GM19395 (cell line): ENCODE measurements around the gene CERS6.

Experiments used
- ATAC-seq: cut with Tn5 transposase; IDR thresholded peaks from one replicate; pipeline ENCODE4 v1.9.1; 2021; ENCODE audit warnings: mild to moderate bottlenecking, moderate library complexity; ENCODE audit not compliant: unreplicated experiment

Gene CERS6

DNA sequence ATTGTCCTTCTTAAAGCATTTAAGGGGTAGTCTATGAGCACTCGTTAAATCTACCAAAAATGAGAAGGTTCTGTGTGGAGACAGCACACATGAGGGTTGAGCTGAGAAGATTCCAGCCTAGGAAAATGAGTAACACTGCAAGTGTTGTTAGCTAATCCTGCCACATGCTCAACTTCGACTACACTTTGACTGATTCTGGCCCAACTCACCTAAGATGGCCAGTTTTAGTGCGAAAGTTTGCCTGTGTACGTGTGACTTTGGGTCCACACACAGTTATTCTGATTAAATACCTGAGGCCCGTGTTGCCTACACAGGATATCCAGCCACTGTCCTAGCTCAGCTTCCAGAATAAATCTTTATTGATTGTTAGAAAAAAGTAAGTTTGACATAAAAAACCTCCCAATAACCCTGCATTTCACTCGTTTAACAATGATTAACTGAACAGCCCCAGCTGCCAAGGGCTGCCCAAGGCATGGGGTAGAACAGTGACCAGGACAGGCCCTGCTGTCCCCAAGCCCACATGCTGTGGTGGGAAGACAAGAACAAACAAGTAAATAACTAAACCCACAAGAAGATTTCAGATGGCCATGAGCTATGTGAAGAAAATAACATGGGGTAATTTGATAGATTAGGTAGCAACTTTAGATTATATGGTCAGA lies 14.7 kb upstream of the CERS6 start:
- ATAC-seq: no peak

- no peak for ATAC-seq
Measured at GRCh38 chr2:168443818-168444217, 12.3 kb upstream of the CERS6 start.

- ATAC-seq: no peak
Measured at GRCh38 chr2:168445960-168446359, 10.1 kb upstream of the CERS6 start.

GRCh38 chr2:168448980-168449379 lies 7.1 kb upstream of the CERS6 start:
- ATAC-seq: no peak

DNA sequence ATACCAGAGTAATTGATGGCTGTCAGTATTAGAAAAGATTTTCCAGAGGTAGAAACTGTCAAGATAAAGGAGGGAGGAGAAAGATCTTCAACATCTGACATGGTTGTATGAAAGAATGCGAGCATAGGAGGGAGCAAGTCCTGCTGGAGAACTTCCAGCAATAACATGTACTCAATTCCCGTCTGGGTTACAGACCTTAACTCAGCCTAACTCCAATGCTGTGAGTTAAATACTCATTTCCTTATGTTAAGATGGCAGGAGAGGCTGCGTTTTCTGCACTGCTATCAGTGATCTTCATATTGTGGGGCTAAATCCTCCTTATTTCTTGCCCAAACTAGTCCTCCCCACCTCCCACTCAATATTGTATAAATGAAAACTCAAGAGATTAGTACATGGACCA lies 6.7 kb upstream of the CERS6 start:
- no peak for ATAC-seq

- no peak for ATAC-seq
Measured at GRCh38 chr2:168450171-168450570, 5.9 kb upstream of the CERS6 start.

- no peak for ATAC-seq
Measured at GRCh38 chr2:168450732-168451131, 5.3 kb upstream of the CERS6 start.

DNA sequence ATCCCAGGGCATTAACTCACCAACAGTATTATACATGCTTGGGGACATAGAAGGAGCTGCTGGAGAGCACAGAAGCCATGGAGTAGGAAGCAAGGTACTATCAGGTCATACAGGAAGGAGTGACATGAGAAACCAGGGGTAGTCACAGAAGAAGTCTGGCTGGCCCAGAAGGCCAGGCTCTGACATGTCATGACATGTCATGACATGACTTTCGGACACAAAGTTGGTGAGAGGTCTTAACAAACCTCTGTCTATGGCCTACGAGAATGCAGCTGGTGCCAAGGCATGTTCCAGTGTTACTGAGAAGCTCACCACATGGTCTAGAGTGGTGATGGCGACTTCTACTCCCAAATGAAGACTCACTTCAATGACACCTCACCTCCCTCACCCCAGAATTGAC lies 3.3 kb upstream of the CERS6 start:
- no peak for ATAC-seq

- no peak for ATAC-seq
Measured at GRCh38 chr2:168453404-168453803, 2.7 kb upstream of the CERS6 start.

GRCh38 chr2:168454737-168455644 lies 1.1 kb upstream of the CERS6 start:
- no peak for ATAC-seq

DNA sequence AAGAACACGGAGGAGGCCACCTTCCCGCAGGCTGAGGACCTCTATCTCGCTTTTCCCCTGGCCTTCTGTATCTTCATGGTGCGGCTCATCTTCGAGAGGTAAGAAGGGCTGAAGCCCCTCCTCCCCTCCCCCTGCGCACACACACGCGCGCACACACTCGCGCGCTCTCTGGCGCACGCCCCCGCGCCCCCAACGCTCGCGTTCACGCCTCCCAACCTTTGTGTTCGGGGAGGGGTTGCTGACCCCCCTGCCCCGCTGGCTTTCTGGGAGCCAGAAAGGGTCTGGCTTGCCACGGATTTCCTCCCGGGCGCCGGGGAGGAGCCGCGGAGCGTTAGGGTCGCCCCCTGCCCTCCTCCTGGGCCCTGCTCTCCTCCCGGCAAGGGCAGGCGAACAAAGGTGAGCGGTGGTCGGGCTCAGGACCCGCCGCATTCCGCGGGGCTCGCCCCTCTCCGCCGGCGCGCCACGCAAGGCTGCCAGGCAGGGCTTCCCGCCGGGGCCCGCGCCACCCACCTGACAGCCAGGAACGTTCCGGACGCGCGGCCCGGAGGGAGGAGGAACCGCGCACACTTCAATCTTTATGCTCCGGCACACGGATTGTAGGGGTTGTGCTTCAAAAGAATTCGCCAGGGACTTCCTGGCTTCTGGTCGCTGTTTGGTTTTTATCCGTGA lies 583 bp downstream of the CERS6 start:
- peak; percentile 45 for ATAC-seq

DNA sequence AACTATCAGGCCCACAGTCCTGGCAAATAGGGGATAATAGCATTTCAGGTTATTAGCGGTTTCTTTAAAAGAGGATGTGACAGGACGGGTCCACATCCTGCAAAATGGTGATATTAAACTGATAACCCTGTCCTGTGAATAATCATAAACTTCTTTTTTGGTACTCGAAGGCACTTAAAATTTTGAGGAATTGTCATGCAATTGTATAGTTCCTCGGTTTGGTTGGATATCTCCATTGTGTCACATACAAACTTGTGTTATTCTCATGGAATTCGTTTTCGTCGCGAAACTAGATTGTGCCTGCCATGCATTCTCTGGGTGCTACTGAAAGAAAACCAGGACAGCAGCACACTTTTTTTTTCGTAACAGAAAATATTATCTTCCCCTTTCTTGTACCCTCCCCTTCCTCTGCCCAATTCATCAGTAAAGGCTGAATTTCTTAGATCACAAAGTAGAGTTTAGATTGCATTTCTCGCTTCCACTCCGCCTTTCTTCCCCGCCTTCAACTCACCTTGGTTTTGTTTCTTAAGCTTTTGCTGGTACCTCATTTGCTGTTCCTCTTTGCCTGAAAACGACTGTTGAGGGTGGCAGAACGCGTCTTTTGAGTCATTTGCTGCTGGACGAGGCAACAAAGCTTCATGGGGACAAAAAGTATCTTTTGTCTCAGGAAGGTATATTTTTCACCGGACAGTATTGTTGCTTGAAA lies 1.3 kb downstream of the CERS6 start:
- peak; percentile 5 for ATAC-seq

DNA sequence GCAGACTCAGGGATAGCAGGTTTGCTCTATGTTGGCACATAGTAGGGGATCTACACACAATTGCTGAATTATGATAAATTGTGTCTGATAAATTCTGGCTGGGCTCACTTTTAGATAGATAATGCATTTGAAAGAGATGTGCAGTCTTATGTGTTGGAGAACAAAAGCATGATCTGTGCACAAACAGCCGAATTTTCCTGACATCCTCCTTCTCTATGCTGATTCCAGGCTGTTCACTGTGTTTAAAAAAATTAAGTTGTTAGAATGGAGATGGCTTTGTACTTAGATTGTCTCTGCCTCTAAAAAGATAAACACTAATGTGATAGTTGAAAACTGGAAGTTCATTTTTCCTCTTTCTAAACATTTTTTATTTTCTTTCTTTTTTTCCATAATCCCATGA lies 2.1 kb downstream of the CERS6 start:
- ATAC-seq: no peak

DNA sequence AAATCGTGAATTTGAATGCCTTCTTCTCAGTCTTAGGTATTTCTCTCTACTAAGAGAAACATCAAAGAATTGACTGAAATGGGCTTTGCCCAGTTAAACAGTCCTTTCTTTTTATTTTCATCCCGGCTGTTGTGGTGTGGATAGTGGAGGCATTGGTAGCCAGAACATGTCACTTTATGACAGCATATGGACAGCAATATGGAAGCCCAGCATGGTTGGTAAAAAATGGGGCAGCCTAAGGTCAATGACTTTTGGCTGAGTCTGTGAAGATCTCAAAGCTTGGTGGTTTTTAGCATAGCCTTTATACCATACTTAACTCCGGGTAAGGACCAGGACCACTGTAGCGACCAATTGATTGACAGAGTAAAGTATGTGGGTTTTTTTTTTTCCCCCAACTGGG lies 3.2 kb downstream of the CERS6 start:
- no peak for ATAC-seq

DNA sequence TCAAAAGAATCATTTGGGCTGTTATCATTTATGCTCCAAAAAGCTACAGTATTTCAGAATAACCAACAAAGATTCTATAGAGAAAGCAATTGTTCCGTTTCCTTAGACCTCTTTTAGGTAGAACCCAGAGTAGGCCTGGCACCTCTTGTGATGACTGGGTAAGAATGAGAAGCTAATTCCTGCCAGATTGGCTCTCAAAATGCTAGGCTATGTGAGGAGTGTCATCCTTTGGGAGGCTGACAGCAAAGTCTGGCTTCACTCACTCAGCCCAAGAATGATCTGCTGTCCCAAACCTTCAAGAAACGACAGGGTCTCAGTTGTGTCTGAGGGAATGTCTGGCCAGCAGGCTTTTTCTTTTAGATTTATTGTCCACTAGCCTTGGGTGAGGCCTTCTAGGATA lies 4.5 kb downstream of the CERS6 start:
- ATAC-seq: no peak

DNA sequence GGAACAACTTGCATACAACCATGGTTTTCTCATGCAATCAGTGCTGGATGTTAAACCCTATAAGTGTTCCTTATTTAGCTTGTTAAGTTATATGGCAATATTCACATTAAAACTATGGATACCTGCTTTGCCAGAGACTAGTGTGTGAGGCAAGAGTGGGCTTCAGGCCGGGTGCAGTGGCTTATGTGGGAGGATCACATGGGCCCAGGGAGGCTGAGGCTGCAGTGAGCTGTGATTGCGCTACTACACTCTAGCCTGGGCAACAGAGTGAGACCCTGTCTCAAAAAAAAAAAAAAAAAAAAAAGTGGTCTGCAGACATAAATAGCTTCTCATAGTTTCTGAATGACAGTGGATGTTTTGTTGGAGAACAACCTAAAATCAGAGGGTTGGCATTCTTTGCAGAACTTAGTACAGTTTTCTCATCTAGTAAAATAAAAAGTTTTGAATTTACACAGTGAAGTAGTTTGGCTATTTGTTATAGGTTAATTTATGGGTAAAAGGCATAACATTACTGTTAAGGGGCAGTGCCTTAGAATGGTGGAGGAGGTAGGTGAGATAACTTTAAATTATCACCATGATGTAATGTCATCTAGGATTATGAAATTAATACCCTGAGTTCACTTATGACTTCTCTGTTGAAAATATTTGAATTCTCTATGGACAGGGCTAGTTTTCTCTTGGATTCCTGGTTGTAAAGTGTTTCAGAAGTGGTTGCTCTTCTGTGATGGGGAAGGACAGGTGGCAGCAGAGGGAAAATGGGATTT lies 5.3 kb downstream of the CERS6 start:
- no peak for ATAC-seq

DNA sequence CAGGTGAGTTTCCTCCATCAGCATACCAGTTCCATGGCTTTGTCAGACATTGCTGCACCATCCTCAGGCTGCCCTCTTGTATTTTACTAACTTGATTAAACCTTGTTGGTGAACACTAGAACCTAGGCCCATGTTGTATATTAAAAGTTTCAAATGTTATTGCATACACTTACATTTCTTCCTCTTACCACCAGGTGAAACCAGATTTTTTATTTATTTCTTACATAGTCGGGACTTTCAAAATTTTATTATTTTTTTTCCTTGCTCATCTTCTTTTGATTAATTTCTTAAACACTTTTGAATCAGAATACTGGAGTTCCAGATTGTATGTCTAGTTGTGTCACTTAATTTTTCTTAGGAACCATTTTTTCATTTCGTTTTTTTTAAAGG lies 5.9 kb downstream of the CERS6 start:
- no peak for ATAC-seq

DNA sequence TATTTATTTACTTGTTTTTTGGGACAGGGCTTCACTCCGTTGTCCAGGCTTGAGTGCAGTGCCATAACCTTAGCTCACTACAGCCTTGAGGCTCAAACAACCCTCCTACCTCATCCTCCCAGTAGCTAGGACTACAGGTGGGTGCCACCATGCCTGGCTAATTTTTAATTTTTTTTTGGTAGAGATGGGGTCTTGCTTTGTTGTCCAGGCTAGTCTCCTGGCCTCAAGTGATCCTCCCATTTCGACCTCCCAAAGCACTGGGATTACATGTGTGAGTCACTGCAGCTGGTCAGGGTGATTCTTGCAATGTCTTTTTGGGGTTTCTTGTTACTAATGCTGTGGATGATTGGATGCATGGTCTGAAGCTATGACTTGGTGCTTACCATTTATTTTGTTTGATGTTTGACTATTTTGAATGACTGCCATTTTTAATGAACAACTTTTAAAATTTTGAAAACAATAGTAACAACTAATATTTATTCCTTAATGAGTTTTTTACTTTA lies 6.5 kb downstream of the CERS6 start:
- no peak for ATAC-seq

GRCh38 chr2:168465594-168465993 lies 9.5 kb downstream of the CERS6 start:
- no peak for ATAC-seq

DNA sequence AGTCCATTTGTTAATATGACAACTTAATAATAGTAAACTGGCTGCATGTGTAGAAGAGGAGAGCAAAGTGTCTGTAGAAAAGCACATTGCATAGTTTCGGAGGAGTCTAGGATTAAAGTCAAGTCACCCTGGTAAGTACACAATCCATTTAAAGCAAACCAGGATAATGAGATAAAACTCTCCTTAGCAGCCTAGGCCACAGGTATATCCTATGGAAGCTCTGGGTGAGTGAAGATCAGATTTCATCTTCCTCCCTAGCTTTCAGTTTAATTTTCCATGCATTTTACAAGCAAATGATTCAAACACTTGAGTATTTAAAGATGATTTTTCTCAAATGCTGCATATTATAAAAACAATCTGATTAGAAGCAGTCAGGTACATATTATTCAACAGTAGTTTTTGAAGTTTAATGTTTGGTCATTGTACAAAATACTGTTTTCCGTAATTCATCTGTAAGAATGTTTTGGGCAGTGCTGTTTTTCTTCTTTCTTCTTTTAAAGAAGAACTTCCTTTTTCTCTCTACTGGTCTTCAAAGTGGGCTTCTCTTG lies 10.2 kb downstream of the CERS6 start:
- no peak for ATAC-seq
